WTC11 (cell line): ENCODE data around the gene KCNIP2. TPM values are rescaled to one million over a fixed set of nuclear protein-coding genes. Genes with fewer than 3 reads are reported as not detected.

Experiments used
- ATAC-seq: fragments of 200-7000 bp; cut with Tn5 transposase; 2 replicates; pipeline ENCODE4 v1.10.0; 2021; ENCODE audit warnings: mild to moderate bottlenecking, moderate library complexity
- CTCF ChIA-PET: fragments of 300-600 bp; sonication (Branson Sonifier 250); formaldehyde crosslinking; loops from one replicate; lab custom pipeline; 2021; ENCODE audit warnings: antibody characterized with exemption; lab: Charles Lee
- POLR2A ChIA-PET: fragments of 350-600 bp; sonication (Branson Sonifier 250); formaldehyde crosslinking; loops from one replicate; lab custom pipeline; 2021; ENCODE audit warnings: antibody characterized with exemption; lab: Charles Lee
- DNase-seq: peaks from one replicate; pipeline ENCODE4 v3.0.0; 2021; ENCODE audit warnings: low spot score
- H3K27ac Mint-ChIP-seq: 2 replicates; pipeline ENCODE4 v1.8.0; 2021; ENCODE audit warnings: mixed read lengths
- H3K27me3 Mint-ChIP-seq: 2 replicates; pipeline ENCODE4 v1.8.0; 2021; ENCODE audit warnings: low read depth, mild to moderate bottlenecking, moderate library complexity, mixed read lengths
- H3K36me3 Mint-ChIP-seq: 2 replicates; pipeline ENCODE4 v1.8.0; 2021; ENCODE audit warnings: mixed read lengths
- H3K4me1 Mint-ChIP-seq: 2 replicates; pipeline ENCODE4 v1.8.0; 2022; ENCODE audit warnings: mixed read lengths
- H3K4me3 Mint-ChIP-seq: 2 replicates; pipeline ENCODE4 v1.8.0; 2021; ENCODE audit warnings: mild to moderate bottlenecking, moderate library complexity, mixed read lengths
- H3K9me3 Mint-ChIP-seq: 2 replicates; pipeline ENCODE4 v1.8.0; 2021; ENCODE audit warnings: mixed read lengths
- ARID4B ChIP-seq: sonication (generic); formaldehyde crosslinking; IDR thresholded peaks from 2 replicates; pipeline ENCODE4 v1.8.0; 2023; ENCODE audit warnings: missing genetic modification reagents, mild to moderate bottlenecking, borderline replicate concordance
- ATF1 ChIP-seq: sonication (generic); formaldehyde crosslinking; IDR thresholded peaks from 2 replicates; pipeline ENCODE4 v1.8.1; 2023; ENCODE audit warnings: mild to moderate bottlenecking, moderate library complexity, missing genetic modification reagents
- ATF6 ChIP-seq: sonication (generic); formaldehyde crosslinking; IDR thresholded peaks from 2 replicates; pipeline ENCODE4 v1.8.1; 2023; ENCODE audit warnings: mild to moderate bottlenecking, missing genetic modification reagents
- E2F1 ChIP-seq: sonication (generic); formaldehyde crosslinking; IDR thresholded peaks from 2 replicates; pipeline ENCODE4 v1.8.0; 2022; ENCODE audit warnings: mild to moderate bottlenecking, missing genetic modification reagents
- PREB ChIP-seq: sonication (generic); formaldehyde crosslinking; IDR thresholded peaks from 2 replicates; pipeline ENCODE4 v1.8.1; 2022; ENCODE audit warnings: mild to moderate bottlenecking, missing genetic modification reagents, moderate library complexity, borderline replicate concordance
- PRRX2 ChIP-seq: fragments of 250-450 bp; sonication (Bioruptor Pico); IDR thresholded peaks from 2 replicates; pipeline ENCODE4 v1.8.0; 2021; ENCODE audit warnings: mild to moderate bottlenecking
- SMAD4 ChIP-seq: sonication (generic); formaldehyde crosslinking; IDR thresholded peaks from 2 replicates; pipeline ENCODE4 v1.8.0; 2022; ENCODE audit warnings: mild to moderate bottlenecking, missing genetic modification reagents
- SOX15 ChIP-seq: fragments of 250-450 bp; sonication (Bioruptor Pico); IDR thresholded peaks from 2 replicates; pipeline ENCODE4 v1.9.0; 2021; ENCODE audit warnings: mild to moderate bottlenecking
- ZNF396 ChIP-seq: fragments of 250-450 bp; sonication (Bioruptor Pico); IDR thresholded peaks from 2 replicates; pipeline ENCODE4 v1.8.0; 2021; ENCODE audit warnings: mild to moderate bottlenecking, moderate library complexity, borderline replicate concordance
- ZNF512 ChIP-seq: sonication (generic); formaldehyde crosslinking; IDR thresholded peaks from 2 replicates; pipeline ENCODE4 v1.8.1; 2022; ENCODE audit warnings: missing genetic modification reagents, borderline replicate concordance
- ZNF671 ChIP-seq: fragments of 250-450 bp; sonication (Bioruptor Pico); IDR thresholded peaks from 2 replicates; pipeline ENCODE4 v1.8.0; 2021; ENCODE audit warnings: mild to moderate bottlenecking
- total RNA-seq: library from RNA; stranded (reverse); gene quantifications from 3 replicates; pipeline ENCODE4 v1.2.3, GENCODE V29; 2021
- TF ChIP-seq, protein P1 (sequence below): sonication (generic); formaldehyde crosslinking; IDR thresholded peaks from 2 replicates; pipeline ENCODE4 v1.8.0; 2022; ENCODE audit warnings: mild to moderate bottlenecking, missing genetic modification reagents
- TF ChIP-seq, protein P2 (sequence below): sonication (generic); formaldehyde crosslinking; IDR thresholded peaks from 2 replicates; pipeline ENCODE4 v1.8.0; 2022; ENCODE audit warnings: mild to moderate bottlenecking, missing genetic modification reagents
- TF ChIP-seq, protein P3 (sequence below): sonication (generic); formaldehyde crosslinking; IDR thresholded peaks from 2 replicates; pipeline ENCODE4 v1.8.1; 2023; ENCODE audit warnings: mild to moderate bottlenecking, missing genetic modification reagents, moderate library complexity

The KCNIP2 gene
- total RNA-seq, 1 experiment from 2014 or later, result 5.2 TPM

- CTCF ChIA-PET, result no interaction called here
Measured at GRCh38 chr10:101807158-101807557, 36.4 kb downstream of the KCNIP2 start.

GRCh38 chr10:101803511-101803910, 40.1 kb downstream of the KCNIP2 start:
- Mint-ChIP-seq H3K36me3 (peaks cover 82% of the 10 kb centered on the region), H3K9me3 (no peaks in the 10 kb centered on the region), H3K27ac (no peak overlapping the region), H3K4me1 (no peaks in the 10 kb centered on the region), H3K27me3 (no peaks in the 10 kb centered on the region), H3K4me3 (no peak overlapping the region)
- ChIA-PET CTCF (interaction anchor here (0.7 to 0.8 kb wide), 2 partner anchors 38 to 195 kb away, joined by 4 to 5 read pairs; no protein-coding TSS in a partner anchor), POLR2A (interaction anchor here (0.7 kb wide), 1 partner anchor 10 kb away, joined by 5 read pairs; no protein-coding TSS in a partner anchor)
- no peak for ATAC-seq
- TF ChIP-seq, protein P1, sequence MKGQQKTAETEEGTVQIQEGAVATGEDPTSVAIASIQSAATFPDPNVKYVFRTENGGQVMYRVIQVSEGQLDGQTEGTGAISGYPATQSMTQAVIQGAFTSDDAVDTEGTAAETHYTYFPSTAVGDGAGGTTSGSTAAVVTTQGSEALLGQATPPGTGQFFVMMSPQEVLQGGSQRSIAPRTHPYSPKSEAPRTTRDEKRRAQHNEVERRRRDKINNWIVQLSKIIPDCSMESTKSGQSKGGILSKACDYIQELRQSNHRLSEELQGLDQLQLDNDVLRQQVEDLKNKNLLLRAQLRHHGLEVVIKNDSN (CRISPR knock-in tag), result no peak
- TF ChIP-seq ZNF671 (CRISPR knock-in tag), result no peak
- DNase-seq, result no peak

More at GRCh38 chr10:101807158-101807557, 36.4 kb downstream of the KCNIP2 start:
- Mint-ChIP-seq H3K27me3 (no peaks in the 10 kb centered on the region), H3K27ac (no peak overlapping the region), H3K9me3 (no peaks in the 10 kb centered on the region), H3K4me3 (no peak overlapping the region), H3K36me3 (peaks cover 69% of the 10 kb centered on the region), H3K4me1 (peaks cover 3% of the 10 kb centered on the region; the same call in 1 of the 2 replicates)
- ATAC-seq (no peak), DNase-seq (no peak)
- TF ChIP-seq E2F1, result no peak
- TF ChIP-seq, protein P2, sequence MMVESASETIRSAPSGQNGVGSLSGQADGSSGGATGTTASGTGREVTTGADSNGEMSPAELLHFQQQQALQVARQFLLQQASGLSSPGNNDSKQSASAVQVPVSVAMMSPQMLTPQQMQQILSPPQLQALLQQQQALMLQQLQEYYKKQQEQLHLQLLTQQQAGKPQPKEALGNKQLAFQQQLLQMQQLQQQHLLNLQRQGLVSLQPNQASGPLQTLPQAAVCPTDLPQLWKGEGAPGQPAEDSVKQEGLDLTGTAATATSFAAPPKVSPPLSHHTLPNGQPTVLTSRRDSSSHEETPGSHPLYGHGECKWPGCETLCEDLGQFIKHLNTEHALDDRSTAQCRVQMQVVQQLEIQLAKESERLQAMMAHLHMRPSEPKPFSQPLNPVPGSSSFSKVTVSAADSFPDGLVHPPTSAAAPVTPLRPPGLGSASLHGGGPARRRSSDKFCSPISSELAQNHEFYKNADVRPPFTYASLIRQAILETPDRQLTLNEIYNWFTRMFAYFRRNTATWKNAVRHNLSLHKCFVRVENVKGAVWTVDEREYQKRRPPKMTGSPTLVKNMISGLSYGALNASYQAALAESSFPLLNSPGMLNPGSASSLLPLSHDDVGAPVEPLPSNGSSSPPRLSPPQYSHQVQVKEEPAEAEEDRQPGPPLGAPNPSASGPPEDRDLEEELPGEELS (CRISPR knock-in tag), result no peak
- no peak for TF ChIP-seq PREB (CRISPR knock-in tag)
- TF ChIP-seq ZNF396 (CRISPR knock-in tag), result no peak
- no peak for TF ChIP-seq PRRX2 (CRISPR knock-in tag)
- no peak for TF ChIP-seq SMAD4 (CRISPR knock-in tag)
- TF ChIP-seq ARID4B, result no peak
- no peak for TF ChIP-seq SOX15
- no peak for TF ChIP-seq ATF1 (CRISPR knock-in tag)
- POLR2A ChIA-PET, result no interaction called here

GRCh38 chr10:101797403-101798059, 46.1 kb downstream of the KCNIP2 start:
- Mint-ChIP-seq H3K27me3 (no peaks in the 10 kb centered on the region), H3K36me3 (peaks cover 87% of the 10 kb centered on the region), H3K9me3 (no peaks in the 10 kb centered on the region), H3K4me3 (no peak overlapping the region), H3K27ac (0 out of 2 replicates have a peak overlapping the region, but pooled peaks have one; percentile 16), H3K4me1 (no peaks in the 10 kb centered on the region)
- ATAC-seq (no peak), DNase-seq (no peak)
- POLR2A ChIA-PET, result interaction anchor here (0.7 to 1.1 kb wide), 5 partner anchors 15 to 1295 kb away, joined by 3 to 5 read pairs (median 3); no protein-coding TSS in a partner anchor
- CTCF ChIA-PET, result interaction anchor here (0.8 to 2.1 kb wide), 3 partner anchors 24 to 195 kb away, joined by 3 to 5 read pairs (median 5); no protein-coding TSS in a partner anchor
- TF ChIP-seq ZNF512 (no peak), ATF6 (CRISPR knock-in tag) (no peak), SOX15 (no peak)
- TF ChIP-seq, protein P3, sequence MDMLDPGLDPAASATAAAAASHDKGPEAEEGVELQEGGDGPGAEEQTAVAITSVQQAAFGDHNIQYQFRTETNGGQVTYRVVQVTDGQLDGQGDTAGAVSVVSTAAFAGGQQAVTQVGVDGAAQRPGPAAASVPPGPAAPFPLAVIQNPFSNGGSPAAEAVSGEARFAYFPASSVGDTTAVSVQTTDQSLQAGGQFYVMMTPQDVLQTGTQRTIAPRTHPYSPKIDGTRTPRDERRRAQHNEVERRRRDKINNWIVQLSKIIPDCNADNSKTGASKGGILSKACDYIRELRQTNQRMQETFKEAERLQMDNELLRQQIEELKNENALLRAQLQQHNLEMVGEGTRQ (CRISPR knock-in tag), result no peak
